Measurements from ENCODE around the gene C3orf20. TPM values are rescaled to one million over a fixed set of nuclear protein-coding genes. Genes with fewer than 3 reads are reported as not detected.

C3orf20 gene
- total RNA-seq, 3 donors from 2014 or later, result 0.15 to 0.16 TPM; not detected in 1

DNA sequence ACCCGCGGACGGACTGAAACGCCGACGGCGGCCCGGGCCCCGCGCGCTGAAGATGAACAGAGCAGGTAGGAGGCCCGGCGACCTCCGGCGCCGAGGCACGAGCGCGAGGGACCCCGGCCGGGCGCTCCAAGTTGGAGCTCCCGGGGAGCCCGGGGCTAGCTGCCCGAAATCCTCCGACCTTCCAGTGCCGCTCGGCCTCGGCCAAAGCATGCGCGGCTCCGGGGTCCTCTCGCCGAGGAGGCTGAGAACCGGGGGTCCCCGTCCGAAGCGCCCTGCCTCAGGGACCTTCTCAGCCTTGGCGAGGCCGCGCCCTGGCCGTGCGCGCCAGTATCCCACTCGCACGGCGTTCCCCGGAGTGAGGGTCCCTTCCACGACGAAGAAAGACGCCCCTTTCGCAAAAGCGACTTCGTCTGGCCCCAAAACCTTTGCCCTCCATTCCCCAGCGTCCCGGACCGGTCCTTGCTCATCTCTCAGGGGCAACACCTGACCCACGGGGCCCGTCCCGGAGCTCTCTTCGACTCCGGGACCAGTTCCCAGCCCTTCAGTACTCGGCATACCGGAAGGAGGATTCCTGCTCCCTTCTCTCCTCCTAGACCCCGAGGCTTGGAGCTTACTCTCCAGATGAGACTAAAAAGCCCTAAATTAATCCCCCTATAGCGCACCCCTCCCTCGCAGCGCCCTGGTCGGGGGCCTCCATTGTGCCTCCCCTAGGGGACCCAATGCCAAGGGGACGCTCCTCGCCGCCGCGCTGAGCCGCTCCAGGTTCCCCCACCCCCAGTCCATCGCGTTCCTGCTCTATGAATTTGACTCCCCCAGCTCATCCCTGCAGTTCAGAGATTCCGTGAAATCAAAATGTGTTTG is 136.1 kb downstream of the C3orf20 start:
- DNase-seq (ENCODE audit: low spot score in 2 of 2), result no peak
- Histone ChIP-seq H3K4me3 (peak overlapping the region; percentile 56 to 84 (median 76)), H3K27me3 (peaks cover 0 to 22% of the 10 kb centered on the region in 2 donors), H3K4me1 (no peaks in the 10 kb centered on the region), H3K9me3 (no peaks in the 10 kb centered on the region), H3K36me3 (no peaks in the 10 kb centered on the region), H3K27ac (peak overlapping the region; percentile 52 to 84)
- TF ChIP-seq POLR2A (IDR thresholded peaks at IDR 0.05), result no peak
- TF ChIP-seq POLR2AphosphoS5 (IDR thresholded peaks at IDR 0.05), result no peak
- no peak for TF ChIP-seq CTCF (IDR thresholded peaks at IDR 0.05)
- intact Hi-C loops (cut with DNase I; ENCODE audit: low total_unique reads), result no loop called here

DNA sequence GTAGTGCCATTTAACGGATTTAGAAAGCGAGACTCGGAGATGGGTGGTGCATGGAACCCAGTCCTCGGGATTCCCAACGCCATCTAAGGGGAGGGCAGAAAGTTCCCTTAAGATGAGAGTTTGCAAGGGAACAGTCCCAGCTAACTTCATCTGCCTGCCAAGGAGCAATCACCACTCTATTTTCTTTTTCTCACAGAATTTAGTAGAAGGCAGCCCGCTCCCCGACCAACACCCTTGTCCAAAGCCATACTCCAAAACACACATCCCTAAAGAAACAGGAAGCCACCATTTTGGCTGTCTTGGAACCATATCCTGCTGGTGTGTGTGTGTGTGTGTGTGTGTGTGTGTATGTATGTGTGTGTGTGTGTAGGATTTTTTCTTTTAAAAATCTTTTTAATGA is 136.7 kb downstream of the C3orf20 start:
- TF ChIP-seq CTCF (IDR thresholded peaks at IDR 0.05) (no peak), POLR2A (IDR thresholded peaks at IDR 0.05) (no peak), POLR2AphosphoS5 (IDR thresholded peaks at IDR 0.05) (no peak)
- peak overlapping the region; percentile 56 to 84 (median 76) for H3K4me3 ChIP-seq
- peaks cover 0 to 22% of the 10 kb centered on the region in 2 donors for H3K27me3 ChIP-seq
- H3K36me3 ChIP-seq, result no peaks in the 10 kb centered on the region
- intact Hi-C loops (cut with DNase I; ENCODE audit: low total_unique reads), result no loop called here
- H3K9me3 ChIP-seq, result no peaks in the 10 kb centered on the region
- peak overlapping the region; percentile 52 to 84 for H3K27ac ChIP-seq
- H3K4me1 ChIP-seq, result no peaks in the 10 kb centered on the region
- no peak for DNase-seq (ENCODE audit: low spot score in 2 of 2)

- Histone ChIP-seq H3K27ac (peak overlapping the region in 1 of 2 donors; percentile 84), H3K4me3 (peak overlapping the region; percentile 56 to 84 (median 76))
Observed at GRCh38 chr3:14812196-14812790, 137.4 kb downstream of the C3orf20 start.

DNA sequence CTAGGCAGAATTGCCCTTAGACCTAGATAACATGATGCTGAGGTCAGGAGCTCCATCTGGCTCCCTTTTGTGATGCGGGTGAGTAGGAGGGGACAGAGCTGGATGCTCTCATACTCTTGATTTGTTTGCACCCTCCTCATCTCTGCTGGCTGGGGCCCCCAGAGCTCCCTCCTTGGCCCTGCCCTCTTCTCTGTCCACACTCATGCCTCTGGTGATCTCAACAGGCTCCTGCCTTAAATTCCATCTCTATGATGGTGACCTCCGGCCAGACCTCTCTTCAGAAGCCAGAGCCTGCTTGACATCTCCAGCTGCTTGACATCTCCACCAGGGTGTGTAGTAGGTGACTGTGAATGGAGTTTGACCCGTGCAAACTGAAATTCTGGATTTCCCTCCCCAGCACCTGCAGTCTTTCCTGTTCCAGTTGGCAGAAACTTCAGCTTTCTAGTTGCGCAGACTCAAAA is 139.5 kb downstream of the C3orf20 start:
- Histone ChIP-seq H3K4me3 (no peak overlapping the region), H3K4me1 (no peaks in the 10 kb centered on the region), H3K27ac (peak overlapping the region in 1 of 2 donors; percentile 61), H3K27me3 (peaks cover 0 to 13% of the 10 kb centered on the region in 2 donors), H3K9me3 (no peaks in the 10 kb centered on the region), H3K36me3 (no peaks in the 10 kb centered on the region)
- intact Hi-C loops (cut with DNase I; ENCODE audit: low total_unique reads), result no loop called here
- DNase-seq (ENCODE audit: low spot score in 2 of 2), result no peak
- TF ChIP-seq POLR2AphosphoS5 (IDR thresholded peaks at IDR 0.05), result no peak
- TF ChIP-seq CTCF (IDR thresholded peaks at IDR 0.05), result no peak
- no peak for TF ChIP-seq POLR2A (IDR thresholded peaks at IDR 0.05)

More at GRCh38 chr3:14812196-14812790, 137.4 kb downstream of the C3orf20 start:
- TF ChIP-seq POLR2AphosphoS5 (IDR thresholded peaks at IDR 0.05) (no peak), CTCF (IDR thresholded peaks at IDR 0.05) (no peak), POLR2A (IDR thresholded peaks at IDR 0.05) (no peak)
- intact Hi-C loops (cut with DNase I; ENCODE audit: low total_unique reads), result no loop called here
- Histone ChIP-seq H3K36me3 (no peaks in the 10 kb centered on the region), H3K9me3 (no peaks in the 10 kb centered on the region), H3K4me1 (no peaks in the 10 kb centered on the region), H3K27me3 (peaks cover 0 to 22% of the 10 kb centered on the region in 2 donors)
- no peak for DNase-seq (ENCODE audit: low spot score in 2 of 2)

GRCh38 chr3:14816359-14816758 is 141.4 kb downstream of the C3orf20 start:
- H3K36me3 ChIP-seq, result no peaks in the 10 kb centered on the region
- no peaks in the 10 kb centered on the region for H3K4me1 ChIP-seq
- H3K27ac ChIP-seq, result no peak overlapping the region
- intact Hi-C loops (cut with DNase I; ENCODE audit: low total_unique reads), result no loop called here
- H3K27me3 ChIP-seq, result peaks cover 0 to under 1% of the 10 kb centered on the region in 2 donors
- TF ChIP-seq CTCF (IDR thresholded peaks at IDR 0.05) (no peak), POLR2A (IDR thresholded peaks at IDR 0.05) (no peak), POLR2AphosphoS5 (IDR thresholded peaks at IDR 0.05) (no peak)
- no peak for DNase-seq (ENCODE audit: low spot score in 2 of 2)
- no peak overlapping the region for H3K4me3 ChIP-seq
- no peaks in the 10 kb centered on the region for H3K9me3 ChIP-seq
